NCI-H1092 treated with DMSO at 0.1 percent for 48 hours (cell line): ENCODE measurements around the gene MGST2.
"Not testable (repeated sequence)": the region's sequence is repeated elsewhere in the genome, so short reads cannot be mapped to it uniquely, and the experiment has no call there.

Experiments used
- DNase-seq: peaks from one replicate; lab custom pipeline; 2025; lab: John Stamatoyannopoulos, UW

MGST2 gene

GRCh38 chr4:139669890-139670289 is 4.3 kb downstream of the MGST2 start:
- DNase-seq, result no peak

- no peak for DNase-seq
These were observed 5.2 kb downstream of the MGST2 start for GRCh38 chr4:139670775-139671174.

- no peak for DNase-seq
These were observed 6.6 kb downstream of the MGST2 start for GRCh38 chr4:139672215-139672614.

GRCh38 chr4:139672732-139673131 is 7.1 kb downstream of the MGST2 start:
- no peak for DNase-seq

- no peak for DNase-seq
These were observed 9.4 kb downstream of the MGST2 start for GRCh38 chr4:139674875-139675550.

GRCh38 chr4:139675651-139676050 is 10.0 kb downstream of the MGST2 start:
- no peak for DNase-seq

- no peak for DNase-seq
These were observed 10.7 kb downstream of the MGST2 start for GRCh38 chr4:139676365-139676764.

- no peak for DNase-seq
These were observed 11.4 kb downstream of the MGST2 start for GRCh38 chr4:139676913-139677585.

- DNase-seq, result no peak
These were observed 16.7 kb downstream of the MGST2 start for GRCh38 chr4:139682309-139682708.

- DNase-seq, result no peak
These were observed 17.1 kb downstream of the MGST2 start for GRCh38 chr4:139682741-139683151.

- no peak for DNase-seq
These were observed 18.7 kb downstream of the MGST2 start for GRCh38 chr4:139684351-139684750.

- no peak for DNase-seq
These were observed 19.6 kb downstream of the MGST2 start for GRCh38 chr4:139685180-139685579.

GRCh38 chr4:139686130-139686529 is 20.5 kb downstream of the MGST2 start:
- no peak for DNase-seq

GRCh38 chr4:139686988-139687387 is 21.4 kb downstream of the MGST2 start:
- DNase-seq, result no peak

- DNase-seq, result no peak
These were observed 23.6 kb downstream of the MGST2 start for GRCh38 chr4:139689093-139689722.

- DNase-seq, result no peak
These were observed 24.8 kb downstream of the MGST2 start for GRCh38 chr4:139690419-139690818.

GRCh38 chr4:139692309-139693012 is 26.8 kb downstream of the MGST2 start:
- peak; percentile 14 for DNase-seq

- DNase-seq, result no peak
These were observed 29.0 kb downstream of the MGST2 start for GRCh38 chr4:139694522-139695107.

GRCh38 chr4:139696491-139696890 is 30.9 kb downstream of the MGST2 start:
- DNase-seq, result no peak

GRCh38 chr4:139698167-139698925 is 32.7 kb downstream of the MGST2 start:
- not testable (repeated sequence) for DNase-seq

GRCh38 chr4:139700568-139700967 is 34.9 kb downstream of the MGST2 start:
- no peak for DNase-seq
